Stimulated activated CD4-positive, alpha-beta T cell treated with anti-CD3 and anti-CD28 coated beads, Interleukin-12 subunit alpha, Interleukin-12 subunit beta, amount 100 ng/mL, for 24 hours (primary cell): ENCODE measurements around the gene GALNT17.
"Not testable (repeated sequence)": the region's sequence is repeated elsewhere in the genome, so short reads cannot be mapped to it uniquely, and the experiment has no call there.

Experiments
- DNase-seq, 2 experiments: peaks; one replicate each; pipeline ENCODE4 v3.0.0-alpha.2; 2020; ENCODE audit warnings: low read depth in 2 of 2

Gene GALNT17

DNA sequence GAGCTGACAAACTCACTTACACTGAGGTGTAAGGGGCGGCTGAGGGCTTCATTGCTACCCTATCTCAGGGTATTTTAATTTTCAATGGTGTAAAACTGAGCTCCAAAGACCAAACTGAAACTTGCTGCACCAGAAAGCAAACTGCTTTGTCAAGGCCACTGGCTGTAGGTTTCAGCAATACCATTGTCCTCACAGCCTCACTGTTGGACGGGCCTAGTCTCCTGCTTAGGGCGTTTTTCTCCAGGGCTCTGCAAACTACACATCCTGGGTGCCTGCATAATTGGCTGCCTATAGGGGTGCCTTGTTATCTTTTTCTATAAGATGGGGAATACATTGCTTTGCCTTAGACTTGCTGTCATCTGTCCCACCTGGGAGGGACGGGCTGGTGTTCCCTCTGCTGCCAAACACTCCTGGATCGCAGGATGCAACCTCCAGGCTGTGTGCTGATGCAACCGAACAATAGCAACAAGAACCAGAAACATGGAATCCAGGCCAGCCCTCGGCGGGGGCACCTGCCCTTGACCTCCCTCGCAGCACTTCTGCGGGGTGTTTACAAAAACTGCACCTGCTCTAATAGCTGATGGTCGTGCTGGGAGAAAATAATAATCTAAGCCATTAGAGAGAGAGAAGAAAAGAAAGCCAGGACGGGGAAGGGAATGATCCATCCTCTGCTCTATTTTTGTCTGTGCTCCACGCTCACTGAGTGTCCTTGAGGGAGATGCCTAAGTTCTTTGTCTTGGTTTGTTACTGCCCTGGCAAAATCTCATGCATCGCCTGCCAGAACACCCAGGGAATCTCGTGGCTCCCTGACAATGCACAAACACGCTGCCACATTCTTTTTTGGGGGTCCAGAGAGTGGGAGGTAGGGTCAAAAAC, 104.5 kb downstream of the GALNT17 start:
- no peak for DNase-seq

DNA sequence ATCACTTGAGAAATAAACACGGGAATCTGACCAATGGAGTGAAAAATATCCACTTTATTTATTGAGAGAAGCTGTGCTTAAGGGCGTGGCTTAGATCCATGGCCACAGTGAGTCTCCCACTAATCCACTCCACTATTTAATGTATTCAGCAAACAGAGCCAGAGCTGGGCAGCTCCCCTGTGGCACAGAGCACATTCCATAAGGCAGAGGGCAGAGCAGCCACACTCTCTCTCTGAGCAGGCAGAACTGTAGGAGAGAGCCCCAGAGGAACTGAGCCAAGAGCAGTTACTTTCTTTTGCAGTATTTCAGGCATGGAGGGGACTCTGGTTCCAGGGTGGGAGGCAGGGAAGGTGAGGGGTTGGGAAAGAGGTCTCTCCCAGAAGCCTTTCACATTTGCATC, 106.0 kb downstream of the GALNT17 start:
- DNase-seq, result no peak

DNA sequence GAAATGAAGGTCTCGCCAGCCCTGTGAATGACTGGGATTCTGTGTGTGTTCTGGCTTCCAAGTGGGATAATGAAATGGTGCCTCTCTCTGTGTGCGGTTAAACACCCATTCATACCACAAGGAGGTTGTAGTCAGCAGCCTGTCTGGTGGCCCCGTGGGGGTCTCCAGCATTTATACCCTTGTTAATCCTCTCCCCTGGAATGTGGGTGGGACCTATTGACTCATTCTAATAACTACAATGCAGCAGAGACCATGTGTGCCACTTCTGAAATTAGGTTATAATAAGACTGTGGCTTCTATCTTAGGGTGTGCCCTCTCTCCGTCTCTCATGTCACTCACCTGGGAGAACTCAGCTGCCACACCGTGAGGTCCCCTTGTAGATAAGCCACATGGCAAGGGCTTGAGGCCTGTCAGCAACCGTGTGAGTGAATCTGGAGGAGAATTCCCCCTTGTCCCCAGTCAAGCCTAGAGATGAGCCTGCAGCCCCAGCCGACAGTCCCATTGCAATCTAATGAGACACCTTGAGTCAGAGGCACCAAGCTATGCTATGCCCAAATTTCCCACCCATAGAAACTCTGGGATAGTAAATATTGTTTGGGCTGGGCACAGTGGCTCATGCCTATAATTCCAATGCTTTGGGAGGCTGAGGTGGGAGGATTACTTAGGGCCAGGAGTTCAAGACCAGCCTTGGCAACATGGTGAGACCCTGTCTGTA, 106.8 kb downstream of the GALNT17 start:
- DNase-seq, result no peak

DNA sequence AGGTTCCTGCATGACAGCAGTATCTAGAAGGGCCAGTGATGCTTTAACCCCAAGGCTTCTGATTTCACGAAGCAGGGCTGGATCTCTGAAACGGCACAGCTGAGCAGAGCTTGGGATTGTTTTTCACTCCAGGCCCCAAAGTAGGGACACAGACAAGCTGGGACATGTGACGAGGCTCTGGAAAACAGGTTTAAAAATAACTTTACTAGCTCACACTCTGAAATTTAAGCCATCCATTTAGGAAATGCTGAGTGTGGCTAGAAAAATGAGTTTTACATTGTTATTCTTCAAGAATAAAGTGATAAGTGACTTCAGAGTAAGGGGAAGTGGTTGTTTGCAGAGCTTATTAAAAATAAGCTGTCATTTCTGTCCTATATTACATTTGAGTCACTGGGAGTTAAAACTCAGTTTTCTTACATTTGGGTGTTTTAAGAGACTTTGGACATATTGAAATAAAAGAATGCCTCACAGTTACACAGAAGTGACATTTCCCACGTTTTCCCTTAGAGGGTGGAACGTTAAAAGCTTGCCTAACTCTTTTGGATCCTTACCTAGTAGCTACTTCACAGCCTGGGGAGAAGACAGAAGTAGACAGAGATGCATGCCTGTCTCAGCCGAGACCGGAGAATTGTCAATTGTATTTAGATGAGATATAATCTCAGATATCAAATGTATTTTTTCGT, 107.8 kb downstream of the GALNT17 start:
- DNase-seq, result no peak

DNA sequence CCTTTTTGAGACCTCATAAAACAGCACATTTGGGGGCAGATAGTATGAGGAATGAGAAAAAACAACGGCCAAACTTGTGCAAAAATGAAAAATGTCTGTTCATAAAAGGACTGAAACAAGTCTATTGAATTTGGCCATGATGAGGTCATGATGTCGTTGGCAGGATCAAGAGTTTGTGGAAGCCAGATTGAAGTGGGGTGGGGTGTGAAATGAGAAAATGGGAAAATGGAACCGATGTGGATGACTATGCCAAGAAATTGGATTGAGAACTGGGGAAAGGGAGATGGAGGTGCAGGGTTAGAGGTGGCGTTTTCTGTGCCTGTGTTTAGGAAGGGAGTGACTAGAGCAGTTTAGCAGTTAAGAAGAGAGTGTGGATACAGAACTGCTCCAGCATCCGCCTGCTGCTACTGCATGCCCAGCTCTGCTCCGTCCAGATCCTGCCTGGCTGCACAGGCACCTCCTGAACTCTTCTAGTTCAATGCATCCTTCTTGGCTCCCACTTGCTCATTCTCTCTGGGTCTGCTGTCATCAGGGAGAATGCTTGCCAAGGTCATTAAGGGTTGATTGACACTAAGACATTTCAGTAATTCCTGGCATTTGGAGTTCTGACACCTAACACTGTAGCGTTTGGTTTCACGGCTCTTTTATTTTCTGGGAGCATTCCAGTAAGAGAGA, 111.9 kb downstream of the GALNT17 start:
- no peak for DNase-seq

DNA sequence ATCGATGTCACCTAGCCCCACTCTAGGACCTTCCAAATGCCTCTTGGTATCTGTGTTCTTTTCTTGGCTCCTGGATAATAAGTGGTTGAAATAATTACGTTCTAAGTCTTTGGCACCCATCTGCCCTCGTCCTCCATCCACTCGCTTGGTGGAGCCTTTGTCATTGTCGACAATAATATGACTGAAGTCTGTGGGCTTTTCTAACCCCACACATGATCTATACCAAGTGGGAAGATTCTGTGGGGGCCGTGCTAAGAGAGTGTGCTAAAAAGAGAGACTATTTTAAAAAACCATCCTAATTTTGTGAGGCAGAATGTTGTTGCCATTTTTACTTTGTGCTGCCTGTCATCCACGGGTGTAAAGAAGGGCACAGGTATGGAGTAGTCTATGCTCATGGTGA, 113.1 kb downstream of the GALNT17 start:
- DNase-seq, result no peak

DNA sequence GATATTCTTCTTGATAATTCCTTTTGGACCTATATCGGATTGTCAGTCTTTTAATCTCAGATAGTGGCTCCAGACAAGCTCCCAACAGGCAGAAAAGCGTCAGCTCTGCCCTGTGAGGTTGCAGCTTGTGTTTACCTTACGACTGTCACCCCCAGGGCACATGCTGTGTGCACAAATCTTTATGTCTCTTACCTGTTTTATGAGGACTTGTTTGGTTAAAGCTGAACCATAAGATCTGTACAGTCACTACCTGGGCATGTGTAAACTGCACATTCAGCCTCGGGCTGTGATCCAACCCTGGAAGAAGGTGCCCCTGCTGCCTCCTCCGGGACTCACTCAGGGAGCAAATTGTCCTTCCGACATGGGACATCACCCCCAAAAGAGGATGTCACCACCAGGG, 119.8 kb downstream of the GALNT17 start:
- DNase-seq, result no peak

DNA sequence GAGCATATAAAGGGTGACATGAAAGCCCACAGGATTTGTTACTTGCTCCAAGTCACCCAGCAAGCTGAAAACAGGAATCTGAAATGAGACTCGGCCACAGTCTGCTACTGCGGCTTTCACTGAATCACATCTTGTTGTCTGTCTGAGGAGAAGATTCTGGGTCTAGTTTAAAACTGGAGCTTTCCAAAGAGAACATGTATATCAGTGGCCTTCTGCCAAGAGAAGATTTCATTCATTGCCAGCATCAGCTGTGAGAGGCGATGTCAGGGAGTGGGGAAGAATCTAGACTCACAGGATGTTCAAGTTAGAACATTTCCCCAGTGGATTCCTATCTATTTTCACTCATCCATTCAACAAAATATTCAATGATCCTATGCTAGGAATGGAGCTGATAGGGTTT, 122.8 kb downstream of the GALNT17 start:
- no peak for DNase-seq

DNA sequence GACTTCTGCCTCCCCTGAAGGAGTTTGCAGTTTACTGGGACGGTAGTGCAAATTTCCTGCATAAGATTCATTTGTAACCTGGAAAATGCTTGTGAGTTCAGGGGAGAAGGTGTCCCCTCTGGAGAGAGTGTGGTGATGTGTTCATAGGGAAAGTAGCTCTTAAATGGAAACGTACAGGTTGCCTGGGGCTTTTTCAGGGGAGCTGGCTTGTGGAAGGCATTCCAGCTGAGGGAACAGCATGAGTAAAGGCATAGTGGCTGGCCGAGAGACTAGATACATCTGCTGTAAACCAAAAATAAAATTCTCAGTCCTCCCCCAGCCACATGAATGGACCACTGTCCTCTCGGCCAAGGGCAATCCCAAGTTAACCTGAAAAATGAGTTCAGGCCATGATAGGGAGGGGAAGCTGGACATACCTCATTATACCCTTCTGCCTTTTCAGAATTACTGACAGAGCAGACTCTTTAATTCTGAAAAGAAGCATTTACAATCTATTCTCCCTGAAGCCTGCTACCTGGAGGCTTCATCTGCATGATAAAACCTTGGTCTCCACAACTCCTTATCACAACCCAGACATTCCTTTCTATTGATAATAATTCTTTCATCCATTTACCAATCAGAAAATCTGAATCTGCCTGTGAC, 123.7 kb downstream of the GALNT17 start:
- no peak for DNase-seq

DNA sequence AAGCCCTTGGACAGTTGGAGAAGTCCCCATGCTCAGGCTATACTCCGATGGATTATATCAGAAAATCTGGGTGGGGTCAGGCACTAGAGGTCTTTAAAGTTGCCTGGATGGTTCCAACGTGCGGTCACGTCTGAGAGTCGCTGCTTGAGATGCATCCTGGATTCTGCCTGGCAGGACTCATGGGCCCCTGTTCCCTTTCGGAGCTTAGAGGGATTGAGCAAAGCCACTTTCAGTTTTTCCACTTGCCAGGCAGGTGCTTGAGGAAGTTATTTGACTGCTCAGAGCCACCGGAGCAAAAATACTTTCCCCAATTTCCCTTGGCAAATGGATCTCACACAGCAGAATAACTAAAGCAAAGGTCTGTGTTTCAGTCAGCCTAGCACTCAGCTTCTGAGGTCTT, 129.1 kb downstream of the GALNT17 start:
- no peak for DNase-seq

DNA sequence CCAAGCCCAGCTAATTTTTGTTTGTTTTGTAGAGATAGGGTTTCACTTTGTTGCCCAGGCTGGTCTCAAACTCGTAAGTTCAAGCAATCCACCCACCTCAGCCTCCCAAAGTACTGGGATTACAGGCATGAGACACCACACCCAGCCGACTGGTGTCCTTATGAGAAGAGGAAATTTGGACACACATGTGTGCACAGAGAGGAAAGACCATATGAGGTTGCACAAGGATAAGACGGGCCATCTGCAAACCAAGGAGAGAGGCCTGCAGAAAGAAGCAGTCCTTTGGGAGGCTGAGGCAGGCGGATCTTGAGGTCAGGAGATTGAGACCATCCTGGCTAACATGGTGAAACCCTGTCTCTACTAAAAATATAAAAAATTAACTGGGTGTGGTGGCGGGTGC, 130.9 kb downstream of the GALNT17 start:
- DNase-seq, result not testable (repeated sequence)

DNA sequence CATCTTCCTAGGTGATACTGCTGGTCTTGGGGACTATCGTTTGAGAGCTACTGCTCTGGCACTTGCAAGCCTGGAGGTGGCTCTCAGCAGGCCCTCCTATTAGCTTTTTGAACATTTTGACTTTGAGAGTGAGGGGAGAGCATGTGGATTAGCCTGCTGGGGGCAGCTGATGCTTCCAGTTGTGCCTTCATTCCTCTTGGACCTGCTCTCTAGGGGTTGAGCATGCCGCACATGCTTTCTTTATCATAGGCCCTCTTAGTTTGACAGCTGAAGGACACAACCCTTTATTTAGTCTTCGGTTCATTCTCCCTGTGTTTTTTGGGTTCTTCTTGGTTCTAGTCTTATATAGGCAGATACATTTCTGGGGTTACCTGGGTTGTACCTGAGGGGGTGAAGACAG, 132.1 kb downstream of the GALNT17 start:
- DNase-seq, result no peak

DNA sequence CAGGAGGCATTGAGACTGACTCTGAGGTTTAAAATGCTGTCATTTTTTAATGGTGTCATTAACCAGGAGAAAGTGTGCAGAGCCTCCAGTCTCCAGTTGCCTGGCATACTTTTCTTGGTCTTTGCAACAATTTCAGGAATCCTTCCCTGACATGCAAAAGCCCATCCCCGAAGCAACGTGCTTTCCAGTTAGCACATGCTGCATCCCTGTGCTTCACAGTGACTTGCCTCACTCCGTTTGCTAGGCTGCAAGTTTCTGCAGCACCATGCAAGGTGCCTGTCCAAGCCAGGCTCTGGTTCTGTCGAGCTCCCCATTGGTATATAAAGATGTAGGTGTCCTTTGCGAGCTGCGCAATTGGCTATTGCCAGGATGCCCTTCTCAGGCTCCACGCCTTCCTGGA, 135.0 kb downstream of the GALNT17 start:
- no peak for DNase-seq

DNA sequence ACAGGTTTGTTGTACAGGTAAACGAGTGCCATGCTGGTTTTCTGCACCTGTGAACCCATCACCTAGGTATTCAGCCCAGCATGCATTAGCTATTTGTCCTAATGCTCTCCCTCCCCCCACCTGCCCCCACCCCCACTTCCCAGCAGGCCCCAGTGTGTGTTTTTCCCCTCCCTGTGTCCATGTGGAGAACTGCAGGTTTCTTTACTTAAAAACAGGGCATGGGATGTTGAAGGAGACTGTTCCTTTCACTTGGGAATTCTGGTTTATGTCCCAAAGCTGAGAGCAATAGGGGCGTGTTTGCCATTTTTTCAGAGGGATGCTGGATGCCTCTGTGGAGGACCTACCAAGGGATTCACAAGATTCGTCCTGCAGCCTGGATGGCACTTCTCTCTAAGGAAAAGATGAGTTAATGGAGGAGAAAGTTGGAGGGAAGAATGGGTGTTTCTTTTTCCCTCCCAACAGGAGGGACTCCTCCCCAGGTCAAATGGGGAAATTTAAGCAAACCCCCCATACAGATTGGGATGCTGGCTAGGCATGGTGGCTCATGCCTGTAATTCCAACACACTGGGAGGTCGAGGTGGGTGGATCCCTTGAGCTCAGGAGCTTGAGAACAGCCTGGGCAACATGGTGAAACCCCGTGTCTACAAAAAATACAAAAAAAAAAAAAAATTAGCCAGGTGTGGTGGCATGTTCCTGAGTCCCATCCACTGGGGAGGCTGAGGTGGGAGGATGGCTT, 136.0 kb downstream of the GALNT17 start:
- no peak for DNase-seq

DNA sequence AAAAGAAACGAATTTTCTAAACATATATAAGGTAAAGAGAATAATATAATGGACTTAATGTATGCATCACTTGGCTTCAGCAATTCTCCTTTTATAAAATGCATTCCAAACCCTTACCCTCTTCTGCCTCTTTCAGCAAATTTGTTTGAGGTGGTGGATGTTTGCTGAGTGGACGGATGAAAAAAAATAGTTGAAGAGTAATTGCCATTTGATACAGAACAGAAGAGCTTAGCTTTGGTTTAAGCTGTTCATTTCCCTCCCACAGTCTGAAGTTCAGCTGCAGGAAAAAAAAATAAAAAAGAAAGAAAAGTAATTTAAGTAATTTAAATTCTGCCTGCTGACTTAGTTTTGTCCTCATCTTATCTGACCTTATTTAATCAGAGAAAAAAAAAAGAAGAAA, 138.6 kb downstream of the GALNT17 start:
- DNase-seq, result no peak

DNA sequence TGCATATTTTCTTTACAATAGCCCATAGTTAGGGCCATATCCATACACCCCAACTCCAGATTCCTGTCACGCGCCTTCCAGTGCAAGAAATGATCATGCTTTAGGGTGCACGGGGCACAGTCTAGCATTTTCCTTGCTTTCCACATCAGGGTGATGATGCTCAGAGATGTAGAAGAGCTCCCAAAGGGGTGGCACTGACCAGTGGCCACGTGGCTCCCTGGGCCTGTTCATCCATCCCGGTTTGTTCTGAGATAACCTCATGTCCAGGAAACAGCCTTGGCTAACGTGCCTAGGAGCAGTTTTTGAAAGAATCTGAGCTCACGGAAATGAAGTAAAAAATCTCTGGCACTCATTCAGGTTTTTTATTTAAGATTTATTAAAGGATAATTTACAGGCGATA, 139.3 kb downstream of the GALNT17 start:
- no peak for DNase-seq

DNA sequence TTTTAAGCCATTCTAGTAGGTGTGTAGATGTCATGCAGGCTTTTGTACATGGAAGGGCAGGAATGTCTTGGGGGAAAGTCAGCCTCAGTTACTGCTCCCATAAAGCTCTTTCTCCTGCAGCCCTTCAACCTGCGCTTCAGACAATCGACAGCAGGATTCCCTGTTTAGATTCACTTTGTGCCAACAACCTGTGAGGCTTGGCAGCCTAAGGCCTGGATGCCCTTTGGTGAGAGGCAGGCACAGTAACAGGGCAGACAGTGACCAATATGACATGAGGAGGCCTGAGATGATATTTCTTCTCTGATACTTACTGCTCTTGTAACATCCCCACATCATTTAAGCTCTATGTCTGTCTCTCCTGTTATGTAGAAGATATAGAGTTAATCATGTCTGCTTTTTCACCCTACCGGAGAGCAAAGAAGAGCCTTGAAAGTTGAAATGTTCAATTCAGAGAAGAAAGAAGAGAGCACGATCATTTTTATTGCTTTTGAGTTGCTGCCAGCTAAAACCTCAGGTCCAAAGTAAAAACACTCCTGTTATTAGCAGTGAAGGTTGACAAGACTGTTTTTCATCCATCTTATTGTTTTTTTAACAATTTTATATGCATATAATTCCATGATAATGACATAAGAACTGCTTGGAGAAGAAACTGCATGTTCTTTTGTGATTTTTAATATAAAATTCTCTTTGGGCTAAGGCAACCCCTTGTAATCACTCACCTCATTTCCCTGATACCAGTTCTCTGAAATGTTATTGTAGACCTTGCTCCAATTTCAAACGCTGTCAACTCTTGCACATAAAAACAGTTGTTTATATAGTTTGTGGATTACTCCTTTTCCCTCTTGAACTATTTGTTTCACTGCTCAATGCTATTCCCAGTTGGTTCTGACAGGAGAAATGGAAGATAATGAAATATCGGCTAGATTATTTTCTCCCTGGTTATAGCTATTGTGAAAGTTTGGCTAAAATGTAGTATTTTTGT, 140.9 kb downstream of the GALNT17 start:
- no peak for DNase-seq

DNA sequence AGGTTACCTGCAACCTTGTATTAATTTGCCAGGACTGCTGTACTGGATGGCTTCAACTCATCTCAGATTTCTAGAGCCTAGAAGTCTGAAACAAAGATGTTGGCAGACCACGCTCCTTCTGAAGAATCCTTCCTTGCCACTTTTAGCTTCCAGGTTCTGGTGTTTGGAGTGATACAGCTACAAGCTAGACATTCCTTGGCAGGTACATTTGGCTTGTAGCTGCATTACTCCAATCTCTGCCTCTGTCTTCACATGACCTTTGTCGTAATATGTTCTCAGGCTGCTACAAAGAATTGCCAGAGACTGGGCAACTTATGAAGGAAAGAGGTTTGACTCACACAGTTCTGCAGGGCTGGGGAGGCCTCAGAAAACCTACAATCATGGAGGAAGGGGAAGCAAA, 146.3 kb downstream of the GALNT17 start:
- DNase-seq, result no peak

DNA sequence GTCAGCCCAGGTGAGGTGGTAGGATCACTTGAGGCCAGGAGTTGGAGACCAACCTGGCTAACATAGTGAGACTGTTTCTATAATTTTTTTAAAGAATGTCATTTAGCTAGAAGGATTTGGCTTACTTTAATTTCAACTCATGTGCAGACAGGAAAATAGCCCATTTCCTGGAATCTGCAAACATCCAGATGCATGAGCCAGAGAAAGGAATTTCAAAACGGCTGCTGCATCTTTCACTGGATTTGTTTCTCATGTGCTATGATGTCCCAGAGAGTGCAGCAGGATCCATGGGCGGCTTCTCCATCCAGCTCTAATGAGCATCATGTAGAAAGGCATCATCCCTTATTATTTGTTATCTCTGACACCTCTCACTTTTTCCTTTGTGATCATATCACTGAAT, 149.3 kb downstream of the GALNT17 start:
- DNase-seq, result no peak

DNA sequence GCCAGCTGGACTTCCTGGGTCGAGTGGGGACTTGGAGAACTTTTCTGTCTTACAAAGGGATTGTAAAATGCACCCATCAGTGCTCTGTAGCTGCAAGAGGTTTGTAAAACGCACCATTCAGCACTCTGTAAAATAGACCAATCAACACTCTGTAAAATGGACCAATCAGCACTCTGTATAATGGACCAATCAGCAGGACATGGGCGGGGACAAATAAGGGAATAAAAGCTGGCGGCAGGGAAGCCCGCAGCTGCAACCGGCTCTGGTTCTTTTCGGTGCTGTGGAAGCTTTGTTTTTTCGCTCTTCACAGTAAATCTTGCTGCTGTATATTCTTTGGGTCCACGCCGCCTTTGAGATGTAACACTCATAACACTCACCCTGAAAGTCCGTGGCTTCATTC, 151.9 kb downstream of the GALNT17 start:
- no peak for DNase-seq
